Sigmoid colon (tissue), 4 donors: ENCODE data around the gene AQP10.

Source experiments
- POLR2AphosphoS5 ChIP-seq, 4 donors: sonication (generic); formaldehyde crosslinking; IDR thresholded peaks; one replicate each; pipeline ENCODE4 v1.6.1; 2017; ENCODE audit warnings: antibody characterized with exemption in 4 of 4
- TF ChIP-seq, protein P1 (sequence below), 4 experiments: fragments of 450-650 bp in 3 of 4; fragments of 200-600 bp in 1 of 4; IDR thresholded peaks; one replicate each; pipeline ENCODE4 v1.5.1; 2016 to 2019; ENCODE audit warnings: antibody characterized with exemption in 4 of 4, mild to moderate bottlenecking in 3 of 4, moderate library complexity in 2 of 4

GRCh38 chr1:154295408-154296235, 25.3 kb upstream of the AQP10 start:
- no peak for TF ChIP-seq POLR2AphosphoS5 (IDR thresholded peaks at IDR 0.05)
- TF ChIP-seq, protein P1, sequence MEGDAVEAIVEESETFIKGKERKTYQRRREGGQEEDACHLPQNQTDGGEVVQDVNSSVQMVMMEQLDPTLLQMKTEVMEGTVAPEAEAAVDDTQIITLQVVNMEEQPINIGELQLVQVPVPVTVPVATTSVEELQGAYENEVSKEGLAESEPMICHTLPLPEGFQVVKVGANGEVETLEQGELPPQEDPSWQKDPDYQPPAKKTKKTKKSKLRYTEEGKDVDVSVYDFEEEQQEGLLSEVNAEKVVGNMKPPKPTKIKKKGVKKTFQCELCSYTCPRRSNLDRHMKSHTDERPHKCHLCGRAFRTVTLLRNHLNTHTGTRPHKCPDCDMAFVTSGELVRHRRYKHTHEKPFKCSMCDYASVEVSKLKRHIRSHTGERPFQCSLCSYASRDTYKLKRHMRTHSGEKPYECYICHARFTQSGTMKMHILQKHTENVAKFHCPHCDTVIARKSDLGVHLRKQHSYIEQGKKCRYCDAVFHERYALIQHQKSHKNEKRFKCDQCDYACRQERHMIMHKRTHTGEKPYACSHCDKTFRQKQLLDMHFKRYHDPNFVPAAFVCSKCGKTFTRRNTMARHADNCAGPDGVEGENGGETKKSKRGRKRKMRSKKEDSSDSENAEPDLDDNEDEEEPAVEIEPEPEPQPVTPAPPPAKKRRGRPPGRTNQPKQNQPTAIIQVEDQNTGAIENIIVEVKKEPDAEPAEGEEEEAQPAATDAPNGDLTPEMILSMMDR (IDR thresholded peaks at IDR 0.05): no peak
